Activated CD4-positive, alpha-beta T cell treated with anti-CD3 and anti-CD28 coated beads, Interleukin-2, amount 50 U/mL, for 4 hours (primary cell): Measurements from ENCODE around the gene DNAJC1.
A peak's percentile ranks its signal among the peaks of the same experiment; 100 is the strongest.

Experiments
- DNase-seq, 2 experiments: peaks; one replicate each; pipeline ENCODE4 v3.0.0-alpha.2; 2020

The DNAJC1 gene

DNA sequence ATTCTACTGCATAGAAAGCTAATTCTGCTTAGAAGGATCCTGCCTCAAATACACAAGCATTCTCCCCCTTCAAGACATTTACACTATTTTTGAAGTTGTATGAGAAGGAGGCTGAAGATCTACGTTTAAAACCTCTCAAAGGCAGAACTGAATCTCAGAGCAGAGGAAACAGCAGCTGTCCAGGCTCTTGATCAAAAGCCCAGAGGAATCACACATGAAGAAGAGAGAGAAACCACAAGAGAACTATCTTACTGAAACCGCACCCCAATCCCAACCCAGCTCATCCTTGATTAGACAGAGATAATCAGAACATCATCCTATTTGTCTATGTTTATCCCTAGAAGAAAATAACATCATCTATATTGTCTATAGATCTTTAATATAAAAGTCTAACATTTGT is 2.2 kb upstream of the DNAJC1 start:
- no peak for DNase-seq

DNA sequence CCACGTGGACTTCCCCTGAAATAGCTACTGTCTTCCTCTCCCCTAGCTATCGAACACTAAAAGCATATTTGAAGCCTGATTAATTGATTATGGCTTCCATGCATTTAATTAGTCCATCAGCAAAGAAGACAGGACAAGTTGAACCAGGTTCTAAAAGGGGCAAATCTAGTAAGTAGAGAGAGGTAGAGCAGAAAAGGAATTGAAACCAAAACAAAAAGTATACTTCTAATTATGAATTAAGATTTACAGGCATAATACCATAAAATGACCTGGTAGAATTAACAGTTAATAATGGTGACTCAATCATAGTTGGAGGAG is 393 bp upstream of the DNAJC1 start:
- DNase-seq = no peak

- no peak for DNase-seq
These were observed 846 bp downstream of the DNAJC1 start for GRCh38 chr10:22002591-22003176.

DNA sequence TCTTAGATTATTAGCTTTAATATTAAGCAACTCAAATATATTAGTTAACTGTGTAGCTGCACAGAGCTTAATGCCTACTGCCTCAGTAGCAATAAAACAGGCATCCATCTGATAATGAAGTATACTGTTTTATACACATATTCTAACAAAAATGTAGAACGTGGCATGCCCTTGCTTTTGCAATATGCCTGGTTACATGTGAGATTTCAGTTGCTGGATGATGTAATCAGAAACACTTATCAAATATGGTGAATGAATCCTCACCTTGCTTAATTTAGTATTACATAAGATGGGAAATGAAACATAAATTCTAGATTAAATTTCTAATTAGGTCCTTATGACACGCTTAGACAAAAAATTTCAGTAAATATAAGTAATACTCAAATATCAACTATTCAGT is 8.0 kb downstream of the DNAJC1 start:
- DNase-seq = no peak

DNA sequence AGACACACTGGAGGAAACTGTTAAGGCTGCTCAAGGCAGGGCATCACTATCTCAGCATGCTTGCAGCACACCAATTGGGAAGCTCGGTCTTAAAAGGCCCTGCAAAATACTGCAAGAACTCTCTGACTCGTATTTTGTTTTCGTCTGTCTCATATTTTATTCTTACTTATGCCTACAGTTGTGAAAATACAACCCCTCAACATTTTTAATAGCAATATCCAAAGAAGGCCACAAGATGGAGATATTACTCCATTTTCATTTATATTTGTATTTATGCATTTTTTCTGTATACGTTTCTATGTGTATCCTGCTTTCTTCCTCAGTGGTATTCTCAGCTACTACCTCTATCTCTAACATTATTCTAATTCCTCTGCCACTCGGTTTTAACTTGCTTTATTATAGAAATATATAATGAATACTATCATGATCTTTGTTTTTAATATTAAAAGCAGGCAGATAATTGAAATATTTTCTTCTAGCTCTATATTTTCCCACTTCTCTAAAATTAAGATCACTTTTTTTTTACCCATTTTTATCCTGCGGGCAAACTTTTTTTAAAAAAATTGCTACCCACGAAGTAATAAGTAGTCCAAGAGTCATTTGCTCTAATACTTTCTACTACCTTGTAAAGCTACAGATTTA is 10.0 kb downstream of the DNAJC1 start:
- DNase-seq = no peak

- no peak for DNase-seq
These were observed 11.7 kb downstream of the DNAJC1 start for GRCh38 chr10:21991785-21992184.

- no peak for DNase-seq
These were observed 13.1 kb downstream of the DNAJC1 start for GRCh38 chr10:21990449-21990848.

DNA sequence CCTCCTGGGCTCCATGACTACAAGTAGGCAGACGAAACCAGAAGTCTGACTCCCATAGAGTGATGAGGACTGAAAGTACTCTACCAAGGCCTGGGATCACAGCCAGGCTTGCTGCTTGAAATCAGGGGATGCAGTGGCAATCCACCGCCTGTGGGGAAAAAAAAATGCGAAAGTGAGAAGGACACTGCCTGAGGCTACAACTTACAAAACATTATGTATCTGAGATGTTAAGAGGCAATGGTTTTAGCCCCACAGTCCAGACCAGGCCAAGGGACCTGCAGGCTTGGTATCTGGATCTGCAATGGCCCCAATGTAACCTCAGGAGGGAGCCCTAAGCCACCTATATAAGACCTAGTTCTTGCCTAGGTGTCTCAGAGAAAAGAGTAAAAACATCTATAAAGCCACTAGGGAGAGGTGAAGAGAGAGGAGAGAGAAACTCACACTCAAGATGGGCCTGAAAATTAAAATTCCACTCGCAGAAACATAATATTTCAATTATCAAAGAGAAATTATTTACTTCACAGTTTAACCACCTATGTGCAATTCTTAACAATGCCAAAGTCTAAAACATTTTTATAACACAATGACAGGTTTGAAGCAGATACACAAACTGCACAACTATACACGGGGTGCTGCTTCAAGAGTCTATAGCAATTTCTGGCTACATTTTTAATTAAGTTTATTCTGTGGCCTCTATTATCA is 13.9 kb downstream of the DNAJC1 start:
- DNase-seq = peak in 1 of 2 experiments; percentile 6

DNA sequence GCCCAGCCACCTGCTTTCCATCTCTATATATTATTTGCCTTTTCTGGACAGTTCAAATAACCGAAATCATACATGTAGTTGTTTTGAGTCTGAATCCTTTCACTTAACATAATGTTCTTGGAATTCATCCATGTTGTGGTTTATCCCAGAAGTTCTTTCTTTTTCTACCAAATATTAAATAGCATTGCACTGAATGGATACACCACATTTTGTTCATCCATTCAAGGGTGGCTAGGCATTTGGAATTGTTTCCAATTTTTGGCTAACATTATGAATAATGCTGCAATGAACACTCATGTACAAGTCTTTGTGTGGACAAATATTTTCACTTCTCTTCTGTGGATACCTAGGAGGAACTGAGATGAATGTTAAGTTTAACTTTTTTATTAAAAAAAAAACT is 18.0 kb downstream of the DNAJC1 start:
- no peak for DNase-seq

DNA sequence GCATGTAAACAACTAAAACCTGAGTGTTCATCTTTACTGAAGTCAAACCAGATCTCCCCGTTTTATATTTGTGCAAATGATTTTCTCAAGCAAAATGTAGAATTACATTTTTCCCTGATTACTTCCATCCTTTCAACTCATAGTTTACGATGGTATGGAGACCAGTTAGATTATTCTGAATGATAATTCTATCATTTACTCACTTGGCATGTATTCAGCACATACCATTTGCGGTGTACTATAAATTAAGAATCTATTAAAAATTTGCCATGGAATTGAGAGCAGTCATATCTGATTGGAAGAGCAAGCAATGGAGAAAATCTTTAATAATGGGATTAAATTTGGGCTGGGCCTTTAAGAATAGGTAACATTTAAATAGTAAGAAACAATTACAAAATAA is 22.4 kb downstream of the DNAJC1 start:
- no peak for DNase-seq

DNA sequence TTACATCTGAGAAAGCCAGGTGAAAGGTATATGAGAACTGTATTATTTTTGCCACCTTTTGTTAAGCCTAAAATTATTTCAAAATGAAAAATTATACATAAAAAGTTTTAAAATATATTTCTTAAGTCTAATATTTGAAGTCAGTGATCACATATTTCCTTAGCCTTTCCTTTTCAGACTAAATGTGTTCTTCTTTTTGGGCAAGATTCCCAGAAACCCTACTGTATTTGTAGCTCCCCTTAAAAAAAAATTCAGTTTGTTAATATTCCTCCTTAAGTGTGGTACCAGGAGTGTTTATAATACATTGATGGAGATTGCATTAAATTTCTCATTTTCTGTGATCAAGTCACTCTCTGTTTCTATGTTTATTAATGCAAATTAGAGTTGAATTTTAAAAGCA is 22.8 kb downstream of the DNAJC1 start:
- no peak for DNase-seq

DNA sequence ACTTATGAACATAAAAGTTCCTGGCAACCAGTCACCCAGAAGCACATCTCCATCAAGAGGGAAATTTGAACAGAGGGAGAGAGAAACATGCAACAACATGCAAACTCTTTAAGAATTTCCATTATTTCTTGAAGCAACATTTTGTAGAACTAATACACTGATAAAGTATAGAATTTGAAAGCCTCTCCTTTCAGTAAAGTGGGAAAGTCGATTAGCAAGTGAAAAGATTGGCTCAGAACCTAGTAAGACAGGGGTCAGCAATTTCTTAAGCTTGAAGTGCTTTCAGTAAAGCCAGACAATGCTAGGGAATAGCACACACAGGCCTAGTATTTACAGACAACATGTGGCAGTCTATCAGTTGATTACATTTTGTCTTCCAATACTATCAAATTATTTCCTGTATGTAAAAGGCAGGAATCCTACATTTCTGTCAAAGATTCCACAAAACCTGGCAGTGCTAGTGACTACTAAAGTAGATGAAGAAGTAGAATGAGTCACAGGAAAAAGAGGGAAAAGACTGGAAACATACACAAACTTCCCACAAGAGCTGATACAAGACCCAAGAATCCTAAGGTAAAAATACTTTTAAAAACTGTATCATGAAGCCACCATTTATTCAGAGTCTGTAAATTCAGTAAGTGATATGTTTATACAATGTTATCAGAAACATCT is 25.2 kb downstream of the DNAJC1 start:
- DNase-seq = no peak

GRCh38 chr10:21976739-21977138 is 26.8 kb downstream of the DNAJC1 start:
- no peak for DNase-seq

GRCh38 chr10:21976280-21976679 is 27.2 kb downstream of the DNAJC1 start:
- DNase-seq = no peak

- no peak for DNase-seq
These were observed 28.0 kb downstream of the DNAJC1 start for GRCh38 chr10:21975378-21975990.

- no peak for DNase-seq
These were observed 30.9 kb downstream of the DNAJC1 start for GRCh38 chr10:21972584-21972983.

GRCh38 chr10:21969326-21970287 is 33.9 kb downstream of the DNAJC1 start:
- no peak for DNase-seq

GRCh38 chr10:21964983-21965665 is 38.4 kb downstream of the DNAJC1 start:
- DNase-seq = no peak

DNA sequence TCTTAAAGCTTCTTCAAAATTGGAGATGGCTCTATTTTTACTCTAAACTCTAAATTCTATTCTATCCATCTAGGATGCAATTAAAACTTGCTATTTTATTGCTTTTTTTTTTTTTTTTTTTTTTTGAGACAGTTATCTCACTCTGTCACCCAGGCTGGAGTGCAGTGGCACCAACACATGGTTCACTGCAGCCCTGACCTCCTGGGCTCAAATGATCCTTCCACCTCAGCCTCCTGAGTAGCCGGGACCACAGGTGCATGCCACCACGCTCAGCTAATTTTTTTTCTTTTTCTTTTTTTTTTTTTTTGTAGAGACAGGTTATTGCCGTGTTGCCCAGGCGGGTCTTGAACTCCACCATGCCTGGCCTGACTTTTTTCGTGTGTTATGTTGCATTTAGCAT is 41.2 kb downstream of the DNAJC1 start:
- no peak for DNase-seq

- DNase-seq = no peak
These were observed 41.7 kb downstream of the DNAJC1 start for GRCh38 chr10:21961847-21962246.

GRCh38 chr10:21959998-21960397 is 43.5 kb downstream of the DNAJC1 start:
- DNase-seq = no peak

- no peak for DNase-seq
These were observed 48.8 kb downstream of the DNAJC1 start for GRCh38 chr10:21954690-21955089.
